Raji (cell line): ENCODE results near the gene OPCML.

Experiments
- POLR2A ChIP-seq: IDR thresholded peaks from 2 replicates; pipeline ENCODE4 v1.6.1; 2011; ENCODE audit warnings: low read depth, low read length, control low read depth; ENCODE audit not compliant: insufficient read depth

The OPCML gene

DNA sequence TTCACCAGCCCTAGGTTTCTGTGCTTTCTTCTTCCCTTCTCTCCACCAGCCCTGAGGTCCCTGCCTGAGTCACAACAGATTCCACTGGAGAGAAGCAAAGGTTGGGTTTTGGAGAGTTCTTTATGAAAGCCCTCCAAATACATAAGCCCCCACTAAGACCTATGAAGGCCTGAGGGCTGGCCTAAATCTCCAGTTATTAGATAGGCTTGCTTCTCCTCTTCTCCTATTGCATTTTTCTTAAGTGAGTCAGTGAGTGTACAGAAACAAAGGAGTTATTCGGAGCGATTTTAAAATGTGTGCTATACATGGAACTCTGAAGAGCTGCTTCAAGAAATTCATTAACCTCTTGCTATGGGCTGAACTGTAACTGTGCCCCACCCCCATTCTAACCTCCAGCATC lies 1057.3 kb downstream of the OPCML start:
- no peak for TF ChIP-seq POLR2A

GRCh38 chr11:132472411-132473172 lies 1059.7 kb downstream of the OPCML start:
- no peak for TF ChIP-seq POLR2A

DNA sequence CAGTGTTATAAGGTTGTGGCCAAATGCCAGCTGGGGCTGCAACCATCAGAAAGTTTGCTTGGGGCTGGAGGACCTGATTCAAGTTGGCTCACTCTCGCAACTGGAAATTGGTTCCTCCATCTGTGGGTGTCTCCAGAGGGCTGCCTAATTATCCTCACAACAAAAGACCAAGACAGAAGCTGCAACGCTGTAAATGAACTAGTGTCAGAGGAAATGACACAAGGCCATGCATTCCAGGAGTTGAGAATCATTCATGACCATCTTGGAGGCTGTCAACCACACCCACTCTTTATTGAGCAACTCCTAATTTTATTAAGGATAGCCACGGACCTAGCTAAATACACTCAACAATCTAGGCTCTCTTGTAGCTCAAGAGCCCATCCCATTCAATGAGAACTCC lies 1060.8 kb downstream of the OPCML start:
- no peak for TF ChIP-seq POLR2A

GRCh38 chr11:132466983-132467382 lies 1065.3 kb downstream of the OPCML start:
- TF ChIP-seq POLR2A: no peak

- TF ChIP-seq POLR2A: no peak
These were observed 1067.4 kb downstream of the OPCML start for GRCh38 chr11:132464939-132465338.

GRCh38 chr11:132464003-132464342 lies 1068.3 kb downstream of the OPCML start:
- TF ChIP-seq POLR2A: no peak

- TF ChIP-seq POLR2A: no peak
These were observed 1068.9 kb downstream of the OPCML start for GRCh38 chr11:132463295-132464002.

GRCh38 chr11:132459736-132460135 lies 1072.6 kb downstream of the OPCML start:
- TF ChIP-seq POLR2A: no peak

- no peak for TF ChIP-seq POLR2A
These were observed 1074.9 kb downstream of the OPCML start for GRCh38 chr11:132457445-132457844.

DNA sequence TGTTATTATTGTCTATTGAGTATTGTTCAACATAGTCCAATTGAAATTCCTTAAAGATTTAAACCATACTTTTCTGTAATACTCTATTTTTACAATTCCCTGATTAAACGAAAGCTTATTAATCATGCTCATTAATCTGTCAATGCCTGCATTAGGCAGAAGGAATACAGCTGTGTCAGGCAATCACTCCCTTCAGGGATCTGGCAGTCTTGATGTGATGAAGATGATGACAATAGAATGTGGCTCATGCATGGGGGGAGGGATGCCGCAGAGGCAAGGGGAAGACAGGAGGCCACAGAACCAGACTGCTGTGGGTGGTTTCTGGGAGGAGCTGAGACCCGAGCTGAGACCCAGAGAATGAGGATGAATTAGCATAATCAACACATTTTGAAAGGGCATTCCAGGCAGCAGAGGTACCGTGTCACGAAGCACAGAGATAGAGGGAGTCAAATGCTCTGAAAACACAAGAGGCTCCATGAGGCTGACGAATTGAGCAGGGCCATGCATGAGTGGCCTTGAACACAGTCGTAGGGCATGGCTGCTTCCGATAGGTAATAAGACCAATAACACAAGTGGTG lies 1075.5 kb downstream of the OPCML start:
- TF ChIP-seq POLR2A: no peak

DNA sequence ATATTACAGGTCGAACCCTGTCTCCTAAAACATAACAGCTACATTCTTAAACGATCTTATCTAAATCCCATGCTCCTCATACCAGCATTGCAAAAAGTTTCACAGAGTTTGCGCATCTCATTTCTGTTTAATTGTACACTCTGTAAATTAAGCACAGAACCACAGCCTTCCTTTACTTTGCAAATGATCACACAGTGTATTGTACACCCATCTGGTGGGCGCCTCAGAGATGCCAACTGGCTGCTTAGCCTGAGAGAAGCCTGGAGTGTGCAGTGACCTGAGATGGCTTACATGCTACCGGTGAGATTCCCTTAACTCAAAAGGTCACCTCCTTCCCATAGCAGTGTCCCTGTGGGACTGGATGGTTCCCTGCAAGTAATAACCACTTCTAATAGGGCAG lies 1077.3 kb downstream of the OPCML start:
- no peak for TF ChIP-seq POLR2A

- TF ChIP-seq POLR2A: no peak
These were observed 1078.9 kb downstream of the OPCML start for GRCh38 chr11:132453406-132453805.

DNA sequence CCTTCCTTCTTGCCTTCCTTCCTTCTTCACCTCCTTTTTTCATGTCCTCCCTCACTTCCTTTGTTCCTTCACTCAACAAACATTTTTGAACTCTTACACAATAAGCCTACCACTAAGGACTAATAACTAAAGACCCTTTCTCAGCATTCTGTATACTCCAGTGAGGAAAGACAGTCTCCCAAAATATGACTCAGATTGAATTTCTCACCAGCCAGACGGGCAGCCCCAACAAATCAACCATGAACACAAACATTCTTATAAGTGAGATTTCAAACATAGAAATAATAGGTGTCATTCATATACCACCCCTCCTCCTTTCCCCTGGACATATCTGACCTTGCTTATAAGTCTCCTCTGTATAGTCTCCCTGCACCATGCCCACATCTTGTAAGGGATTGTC lies 1079.7 kb downstream of the OPCML start:
- TF ChIP-seq POLR2A: no peak

DNA sequence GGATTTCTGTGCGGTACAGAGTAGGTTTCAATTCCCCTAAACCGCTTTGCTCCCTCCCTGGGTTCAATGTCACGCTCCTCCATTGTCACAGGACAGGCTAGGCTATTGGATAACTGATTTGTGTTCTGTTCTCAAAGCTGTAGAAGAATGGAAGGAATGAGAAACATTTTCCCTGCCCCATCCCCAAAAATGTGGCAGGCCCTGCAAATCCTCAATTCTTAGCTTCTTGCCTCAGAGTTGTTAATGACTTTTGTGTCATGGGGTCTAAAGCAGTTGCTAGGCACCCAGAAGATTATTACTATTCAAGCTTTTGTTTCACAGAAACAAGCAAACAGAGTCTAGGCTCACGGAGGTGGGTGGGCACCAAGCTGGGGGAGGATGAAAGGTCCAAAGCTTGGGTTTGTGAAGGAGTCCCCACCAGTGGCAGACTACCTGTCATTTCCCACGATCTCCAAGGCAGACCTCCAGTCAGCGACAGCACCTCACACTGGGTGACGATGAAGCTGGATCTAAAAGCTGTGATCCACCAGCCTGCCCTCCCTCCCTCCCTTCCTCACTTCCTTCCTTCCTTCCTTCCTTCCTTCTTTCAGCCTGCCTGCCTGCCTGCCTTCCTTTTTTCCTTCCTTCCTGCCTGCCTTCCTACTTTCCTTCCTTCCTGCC lies 1080.2 kb downstream of the OPCML start:
- TF ChIP-seq POLR2A: no peak

DNA sequence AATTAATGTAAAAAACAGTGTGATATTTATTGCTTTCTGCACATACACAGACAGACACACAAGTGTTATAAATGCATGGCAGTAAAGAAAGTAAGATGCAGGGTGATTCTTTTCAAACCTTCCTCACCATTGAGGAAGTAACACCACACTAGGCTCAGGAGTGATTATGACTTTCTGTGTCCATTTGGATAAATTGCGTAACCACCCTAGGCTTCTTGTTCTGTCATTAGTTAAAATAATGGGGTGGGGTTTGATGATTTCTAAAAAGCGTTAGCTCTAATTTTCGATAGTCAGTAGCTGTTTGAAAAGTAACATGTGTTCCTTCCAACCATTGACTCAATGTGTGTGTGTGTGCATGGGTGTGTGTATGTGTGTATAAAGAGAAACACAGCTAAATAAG lies 1081.7 kb downstream of the OPCML start:
- TF ChIP-seq POLR2A: no peak
